ENCODE results near the gene GIPC2.

- TF ChIP-seq CTCF (optimal IDR thresholded peaks at IDR 0.05 in 1 of 3, IDR thresholded peaks at IDR 0.05 in 1 of 3, conservative IDR thresholded peaks at IDR 0.05 in 1 of 3; ENCODE audit: extremely low read depth in 1 of 3, insufficient read depth in 2 of 3, low read length in 3 of 3) = no peak
- no peak for TF ChIP-seq EZH2 (IDR thresholded peaks at IDR 0.05; ENCODE audit: low read length)
Measured at GRCh38 chr1:78015148-78015547, 30.6 kb upstream of the GIPC2 start.

All from keratinocyte (primary cell).